Measurements from ENCODE around the gene PPP6R2. TPM values are rescaled to one million over a fixed set of nuclear protein-coding genes. Genes with fewer than 3 reads are reported as not detected.
"Not testable (repeated sequence)": the region's sequence is repeated elsewhere in the genome, so short reads cannot be mapped to it uniquely, and the experiment has no call there.

Gene PPP6R2
- polyA plus RNA-seq, 2 of the 4 experiments (the other 2 are of a cell fraction), result 9.6 to 14.7 TPM

GRCh38 chr22:50406416-50407170 lies 63.5 kb downstream of the PPP6R2 start:
- Histone ChIP-seq H3K4me2 (no peak overlapping the region), H3K4me1 (no peaks in the 10 kb centered on the region), H3K9me3 (no peaks in the 10 kb centered on the region), H3K4me3 (no peak overlapping the region), H3K27ac (no peak overlapping the region)
- ATAC-seq (no peak), DNase-seq (ENCODE audit: low read depth in 1 of 2, low spot score in 1 of 2) (no peak), FAIRE-seq (no peak)
- WGBS (ENCODE audit: missing lambda C conversion rate), result 96% methylated on average over 23 of the region's 25 CpGs
- CTCF ChIA-PET, result interaction anchor here (1.3 kb wide), 1 partner anchor 64 kb away, joined by 3 read pairs; no protein-coding TSS in a partner anchor
- POLR2A ChIA-PET, result no interaction called here
- TF ChIP-seq CBX2 (IDR thresholded peaks at IDR 0.05; ENCODE audit: borderline replicate concordance, low read depth) (no peak), HOXB5 (CRISPR knock-in tag; IDR thresholded peaks at IDR 0.05) (no peak), POLR2AphosphoS2 (conservative IDR thresholded peaks at IDR 0.05; ENCODE audit: low read length) (no peak), KDM1A (IDR thresholded peaks at IDR 0.05; ENCODE audit: low read depth) (no peak), ZFP36 (IDR thresholded peaks at IDR 0.05; ENCODE audit: borderline replicate concordance, partially characterized antibody) (no peak), SREBF2 (IDR thresholded peaks at IDR 0.05) (no peak), HDAC2 (IDR thresholded peaks at IDR 0.05) (no peak), HOXA7 (CRISPR knock-in tag; IDR thresholded peaks at IDR 0.05) (no peak), JUN (IDR thresholded peaks at IDR 0.05) (no peak), REST (IDR thresholded peaks at IDR 0.05) (no peak), E2F6 (IDR thresholded peaks at IDR 0.05; ENCODE audit: borderline replicate concordance, low read depth) (no peak), CEBPB (IDR thresholded peaks at IDR 0.05) (no peak), TFCP2L1 (CRISPR knock-in tag; IDR thresholded peaks at IDR 0.05) (no peak)

GRCh38 chr22:50408311-50408710 lies 65.2 kb downstream of the PPP6R2 start:
- 93% methylated on average over 12 of the region's 13 CpGs for WGBS (ENCODE audit: missing lambda C conversion rate)
- H3K27ac ChIP-seq, result no peak overlapping the region
- H3K9me3 ChIP-seq, result no peaks in the 10 kb centered on the region
- H3K4me3 ChIP-seq, result no peak overlapping the region
- TF ChIP-seq TP53 (CRISPR knock-in tag; IDR thresholded peaks at IDR 0.05), result no peak
- no peak for TF ChIP-seq CBX8 (IDR thresholded peaks at IDR 0.05)
- TF ChIP-seq NFE2L2 (conservative IDR thresholded peaks at IDR 0.05; ENCODE audit: low read length), result no peak
- TF ChIP-seq HDAC2 (IDR thresholded peaks at IDR 0.05), result no peak
- no peak for TF ChIP-seq HOXA7 (CRISPR knock-in tag; IDR thresholded peaks at IDR 0.05)
- no peak for TF ChIP-seq FOSL2 (IDR thresholded peaks at IDR 0.05)
- TF ChIP-seq FOSL2 (CRISPR knock-in tag; IDR thresholded peaks at IDR 0.05), result no peak
- TF ChIP-seq E2F6 (IDR thresholded peaks at IDR 0.05; ENCODE audit: borderline replicate concordance, low read depth), result no peak
- DNase-seq (ENCODE audit: low read depth in 1 of 2, low spot score in 1 of 2), result no peak
- ChIA-PET CTCF (interaction anchor here (1.1 to 1.5 kb wide), 3 partner anchors 9 to 213 kb away, joined by 3 read pairs; no protein-coding TSS in a partner anchor), POLR2A (no interaction called here)
- no peaks in the 10 kb centered on the region for H3K4me1 ChIP-seq
- ATAC-seq, result no peak
- no peak overlapping the region for H3K4me2 ChIP-seq
- FAIRE-seq, result no peak

- DNase-seq (ENCODE audit: low read depth in 1 of 2, low spot score in 1 of 2); POLR2A ChIA-PET; H3K4me1 ChIP-seq; CTCF ChIA-PET; H3K4me3 ChIP-seq; H3K27ac ChIP-seq; H3K4me2 ChIP-seq; H3K9me3 ChIP-seq; ATAC-seq; FAIRE-seq: not testable (repeated sequence)
- 83% methylated on average over 9 of the region's 9 CpGs for WGBS (ENCODE audit: missing lambda C conversion rate)
Measured at GRCh38 chr22:50408954-50409353, 65.8 kb downstream of the PPP6R2 start.

All from A549 (cell line).